Lung (tissue), 12 donors: ENCODE data around the gene SLITRK3. TPM values are rescaled to one million over a fixed set of nuclear protein-coding genes. Genes with fewer than 3 reads are reported as not detected.

Experiments
- ATAC-seq: fragments of 200-7000 bp; cut with Tn5 transposase; one replicate; pipeline ENCODE4 v1.9.1; 2020; ENCODE audit warnings: moderate number of reproducible peaks; ENCODE audit not compliant: insufficient read depth, low FRiP score
- DNase-seq, 3 donors: peaks; one replicate each; pipeline ENCODE4 v3.0.0-alpha.2; 2013 to 2017
- H3K27ac ChIP-seq, 2 donors: one replicate each; pipeline ENCODE4 v1.5.1; 2013; ENCODE audit warnings: mild to moderate bottlenecking in 2 of 2, moderate library complexity in 2 of 2, control low read depth in 1 of 2, inconsistent platforms in 1 of 2, low read depth in 1 of 2, low read length in 1 of 2
- H3K27me3 ChIP-seq, 3 donors: one replicate each; pipeline ENCODE4 v1.5.1; 2013; ENCODE audit warnings: low read length in 2 of 3; ENCODE audit not compliant: control insufficient read depth in 3 of 3, insufficient read depth in 3 of 3
- H3K36me3 ChIP-seq, 4 donors: one replicate each; pipeline ENCODE4 v1.5.1; 2013; ENCODE audit warnings: low read length in 4 of 4, mild to moderate bottlenecking in 1 of 4, moderate library complexity in 1 of 4; ENCODE audit not compliant: control insufficient read depth in 4 of 4, insufficient read depth in 4 of 4
- H3K4me1 ChIP-seq, 5 donors: one replicate each; pipeline ENCODE4 v1.5.1; 2013; ENCODE audit warnings: low read length in 5 of 5, mild to moderate bottlenecking in 2 of 5, moderate library complexity in 1 of 5; ENCODE audit not compliant: control insufficient read depth in 5 of 5, insufficient read depth in 5 of 5
- H3K4me3 ChIP-seq: one replicate; pipeline ENCODE4 v1.5.1; 2013; ENCODE audit warnings: mild to moderate bottlenecking, control low read depth, moderate library complexity
- H3K9ac ChIP-seq, 2 donors: one replicate each; pipeline ENCODE4 v1.5.1; 2013; ENCODE audit warnings: low read length in 2 of 2, control low read depth in 1 of 2; ENCODE audit not compliant: insufficient read depth in 1 of 2
- H3K9me3 ChIP-seq, 4 donors: one replicate each; pipeline ENCODE4 v1.5.1; 2013; ENCODE audit warnings: low read length in 3 of 4, mild to moderate bottlenecking in 1 of 4, moderate library complexity in 1 of 4; ENCODE audit not compliant: control insufficient read depth in 4 of 4, insufficient read depth in 3 of 4
- CTCF ChIP-seq: IDR thresholded peaks from 2 replicates; pipeline ENCODE4 v1.5.1; 2012; ENCODE audit warnings: mild to moderate bottlenecking; ENCODE audit errors: control extremely low read depth, extremely low read depth
- WGBS, 2 donors: extraction: QIAGEN DNeasy Blood & Tissue Kit; methylation state at CpG; one replicate each; pipeline ENCODE4 v1.1.7; 2013; 5-methylcytosine and 5-hydroxymethylcytosine counted together
- polyA plus RNA-seq, 2 donors: library from polyadenylated mRNA; stranded (reverse); fragments of 200-250 nt; gene quantifications; one replicate each; pipeline ENCODE4 v1.2.1, GENCODE V29; 2013
- total RNA-seq, 2 donors: library from RNA; depleted of rRNA in 1 of 2; stranded (reverse); fragments of >200 nt in 1 of 2; gene quantifications; one replicate each; pipeline ENCODE4 v1.2.1, GENCODE V29; 2014 to 2021
- donor health status: control.
- donor health status: control.
- donor health status: Bipolar disorder and iron deficiency.
- donor health status: healthy.
- donor health status: DM: yes; HTN: yes; CAD: no.

SLITRK3 gene
- total and polyA plus RNA-seq, 4 donors = 0.02 to 0.68 (median 0.28) TPM; not detected in 1

- H3K4me1 ChIP-seq = no peaks in the 10 kb centered on the region
- H3K27ac ChIP-seq = no peak overlapping the region
- 18 to 22% methylated on average over 8 of the region's 8 CpGs for WGBS, 2 donors
- H3K9me3 ChIP-seq = no peaks in the 10 kb centered on the region
- ATAC-seq (no peak), DNase-seq (peak; percentile 63 to 80 (median 70))
- peak; percentile 33 for TF ChIP-seq CTCF
- H3K4me3 ChIP-seq = no peak overlapping the region
- H3K9ac ChIP-seq = no peak overlapping the region
- H3K27me3 ChIP-seq = peaks cover 0 to 19% (median under 1%) of the 10 kb centered on the region in 3 donors
- no peaks in the 10 kb centered on the region for H3K36me3 ChIP-seq
Observed at GRCh38 chr3:165185707-165186327, 10.4 kb downstream of the SLITRK3 start.

GRCh38 chr3:165181556-165181955, 14.6 kb downstream of the SLITRK3 start:
- no peak for TF ChIP-seq CTCF
- H3K9me3 ChIP-seq = no peaks in the 10 kb centered on the region
- H3K27ac ChIP-seq = no peak overlapping the region
- H3K27me3 ChIP-seq = no peaks in the 10 kb centered on the region
- H3K4me3 ChIP-seq = no peak overlapping the region
- no peak for ATAC-seq
- no peak overlapping the region for H3K9ac ChIP-seq
- no peak for DNase-seq
- no peaks in the 10 kb centered on the region for H3K4me1 ChIP-seq
- no peaks in the 10 kb centered on the region for H3K36me3 ChIP-seq
- 35 to 40% methylated on average over 1 of the region's 1 CpG for WGBS, 2 donors

GRCh38 chr3:165170236-165170635, 25.9 kb downstream of the SLITRK3 start:
- DNase-seq (no peak), ATAC-seq (no peak)
- H3K4me3 ChIP-seq = no peak overlapping the region
- no peak overlapping the region for H3K9ac ChIP-seq
- H3K9me3 ChIP-seq = peaks cover 0 to 5% (median 0%) of the 10 kb centered on the region in 4 donors
- no peaks in the 10 kb centered on the region for H3K27me3 ChIP-seq
- H3K4me1 ChIP-seq = no peaks in the 10 kb centered on the region
- WGBS, 2 donors = 92 to 93% methylated on average over 3 of the region's 3 CpGs
- H3K27ac ChIP-seq = no peak overlapping the region
- no peak for TF ChIP-seq CTCF
- H3K36me3 ChIP-seq = no peaks in the 10 kb centered on the region

GRCh38 chr3:165169368-165169767, 26.8 kb downstream of the SLITRK3 start:
- WGBS, 2 donors = 87% methylated on average over 6 of the region's 6 CpGs
- H3K4me1 ChIP-seq = no peaks in the 10 kb centered on the region

More at GRCh38 chr3:165169368-165169767, 26.8 kb downstream of the SLITRK3 start:
- no peak overlapping the region for H3K4me3 ChIP-seq
- no peak for TF ChIP-seq CTCF
- H3K9me3 ChIP-seq = peaks cover 0 to 5% (median 0%) of the 10 kb centered on the region in 4 donors
- no peaks in the 10 kb centered on the region for H3K27me3 ChIP-seq
- no peaks in the 10 kb centered on the region for H3K36me3 ChIP-seq
- ATAC-seq (no peak), DNase-seq (no peak)
- H3K9ac ChIP-seq = no peak overlapping the region
- no peak overlapping the region for H3K27ac ChIP-seq
